GM12874 (cell line): ENCODE data around the gene STK39.

Experiments used
- TF ChIP-seq, protein P1 (sequence below): IDR thresholded peaks from 2 replicates; pipeline ENCODE4 v1.5.1; 2011; ENCODE audit warnings: low read depth, mild to moderate bottlenecking, control low read depth, low read length, moderate library complexity; ENCODE audit not compliant: insufficient read depth

Gene STK39

DNA sequence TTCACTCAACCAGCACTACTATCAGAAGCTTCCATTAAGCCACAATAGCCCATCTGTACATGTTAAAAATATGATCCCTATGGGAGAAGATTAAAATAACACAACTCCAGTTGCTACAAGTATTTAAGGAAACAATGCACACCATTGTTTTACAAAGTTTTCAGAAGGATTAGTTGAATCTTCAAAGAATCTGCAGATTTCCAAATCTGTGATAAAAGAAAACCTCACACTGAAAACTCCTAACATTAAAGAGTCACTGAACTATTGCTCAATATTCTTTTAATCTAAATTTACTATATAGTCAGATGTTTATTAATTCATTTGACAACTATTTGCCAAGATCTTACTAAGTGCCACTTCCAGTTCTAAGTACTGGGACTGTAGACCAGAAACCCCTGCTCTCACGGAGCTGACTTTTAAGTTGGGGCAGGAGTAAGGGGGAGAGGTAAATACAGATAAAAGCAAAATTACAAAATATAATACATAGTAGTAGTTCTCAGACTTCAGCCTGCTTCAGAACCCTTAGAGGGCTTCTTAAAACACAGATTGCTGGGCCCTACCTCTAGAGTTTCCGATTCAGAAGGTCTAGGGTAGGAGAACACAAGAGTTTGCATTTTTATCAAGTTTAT lies 94.4 kb downstream of the STK39 start:
- TF ChIP-seq, protein P1, sequence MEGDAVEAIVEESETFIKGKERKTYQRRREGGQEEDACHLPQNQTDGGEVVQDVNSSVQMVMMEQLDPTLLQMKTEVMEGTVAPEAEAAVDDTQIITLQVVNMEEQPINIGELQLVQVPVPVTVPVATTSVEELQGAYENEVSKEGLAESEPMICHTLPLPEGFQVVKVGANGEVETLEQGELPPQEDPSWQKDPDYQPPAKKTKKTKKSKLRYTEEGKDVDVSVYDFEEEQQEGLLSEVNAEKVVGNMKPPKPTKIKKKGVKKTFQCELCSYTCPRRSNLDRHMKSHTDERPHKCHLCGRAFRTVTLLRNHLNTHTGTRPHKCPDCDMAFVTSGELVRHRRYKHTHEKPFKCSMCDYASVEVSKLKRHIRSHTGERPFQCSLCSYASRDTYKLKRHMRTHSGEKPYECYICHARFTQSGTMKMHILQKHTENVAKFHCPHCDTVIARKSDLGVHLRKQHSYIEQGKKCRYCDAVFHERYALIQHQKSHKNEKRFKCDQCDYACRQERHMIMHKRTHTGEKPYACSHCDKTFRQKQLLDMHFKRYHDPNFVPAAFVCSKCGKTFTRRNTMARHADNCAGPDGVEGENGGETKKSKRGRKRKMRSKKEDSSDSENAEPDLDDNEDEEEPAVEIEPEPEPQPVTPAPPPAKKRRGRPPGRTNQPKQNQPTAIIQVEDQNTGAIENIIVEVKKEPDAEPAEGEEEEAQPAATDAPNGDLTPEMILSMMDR: no peak

DNA sequence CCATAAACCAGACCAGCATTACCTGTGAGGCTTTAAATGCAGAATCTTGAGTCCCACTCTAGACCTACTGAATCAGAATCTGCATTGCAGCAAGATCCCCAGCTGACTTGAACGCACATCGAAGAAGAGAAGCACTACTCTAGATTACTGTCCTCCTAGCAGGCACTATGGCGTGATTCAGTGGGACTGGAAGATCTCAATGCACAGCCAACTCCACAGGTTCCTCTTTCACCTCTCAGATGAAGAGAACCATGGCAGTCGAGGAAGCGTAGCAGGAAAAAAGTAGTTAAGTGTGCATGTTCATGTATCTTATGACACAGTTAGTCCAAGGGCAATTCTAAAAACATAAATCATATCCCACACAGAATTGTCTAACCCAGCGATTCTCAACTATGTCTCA lies 97.4 kb downstream of the STK39 start:
- TF ChIP-seq, protein P1: no peak

DNA sequence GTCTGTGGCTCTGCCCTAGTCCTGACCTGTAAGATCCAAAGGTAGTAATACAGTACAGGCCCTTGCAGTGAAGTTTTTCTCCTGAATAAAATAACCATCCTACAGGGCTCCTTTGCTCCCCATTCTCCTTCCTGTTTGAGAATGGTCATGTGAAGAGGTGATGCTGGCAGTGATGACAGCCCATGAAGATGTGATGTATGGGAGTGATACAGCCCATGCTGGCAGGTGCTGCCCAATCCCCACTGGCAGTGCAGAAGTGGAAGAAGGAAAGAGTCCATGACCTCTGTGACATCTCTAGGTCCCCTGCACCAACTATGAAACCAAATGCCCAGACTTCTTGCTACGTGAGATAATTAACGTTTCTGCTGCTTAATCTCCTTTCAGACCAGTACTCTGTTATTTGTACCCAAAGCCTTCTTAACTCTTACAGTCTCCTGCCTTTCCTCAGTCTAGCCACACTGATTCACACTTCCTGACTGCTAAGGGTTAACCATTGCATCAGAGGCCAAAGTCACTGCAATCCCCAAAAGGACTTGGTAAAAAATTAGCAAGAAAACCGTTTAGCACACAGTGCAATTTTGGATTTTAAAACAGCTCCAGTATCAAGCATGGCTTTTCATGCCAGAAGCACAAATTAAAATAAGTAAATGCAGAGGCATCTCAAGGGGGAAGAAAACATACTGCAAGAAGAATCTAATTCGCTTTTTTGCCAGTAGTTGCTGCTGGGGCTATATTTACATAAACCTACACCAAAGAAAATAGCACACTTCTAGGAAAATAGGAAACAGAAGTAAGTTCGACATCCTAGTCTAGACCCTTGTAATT lies 98.0 kb downstream of the STK39 start:
- TF ChIP-seq, protein P1: no peak

DNA sequence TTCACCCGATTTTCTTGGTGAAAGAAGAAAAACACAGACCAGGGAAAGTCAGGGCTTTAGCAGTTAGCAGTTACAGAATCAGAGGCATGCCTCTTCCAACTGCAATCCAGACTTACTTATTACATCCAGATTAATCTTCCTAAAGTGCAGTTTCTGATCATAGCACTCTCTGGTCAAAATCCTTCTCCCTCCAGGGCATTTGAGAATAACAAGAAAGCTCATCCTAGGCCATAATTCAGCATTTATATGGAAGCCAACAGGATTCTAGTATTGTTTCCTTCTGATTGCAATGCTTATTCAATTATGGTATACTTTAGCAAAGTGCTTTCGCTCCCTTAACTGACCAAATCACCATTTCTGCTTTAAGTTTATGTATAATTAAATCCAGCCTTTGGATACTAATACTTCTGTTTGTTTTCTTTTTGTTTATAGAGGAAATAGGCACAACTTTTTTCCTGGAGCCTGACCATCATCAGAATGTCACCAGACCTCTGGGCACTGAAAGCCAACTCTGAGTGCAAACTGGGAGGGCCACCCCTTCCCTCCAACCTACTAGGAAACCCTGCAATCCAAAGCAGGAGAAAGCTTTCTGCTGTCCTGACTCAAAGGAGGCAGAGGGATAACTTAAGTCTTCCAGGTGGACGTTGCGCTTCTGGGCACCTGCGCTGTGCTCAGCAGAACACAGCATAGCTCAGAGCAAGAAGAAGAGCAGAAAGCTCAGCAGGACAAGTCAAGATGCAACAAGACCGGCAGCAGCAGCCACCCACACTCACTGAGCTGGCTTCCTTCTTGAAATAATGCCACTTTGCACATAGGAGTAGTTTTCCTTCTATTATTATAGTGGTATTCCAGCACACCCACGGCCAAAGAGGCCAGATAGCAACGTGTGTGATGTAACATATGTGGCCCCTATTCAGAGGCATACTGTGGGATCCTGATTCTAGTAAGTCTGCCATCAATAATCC lies 99.3 kb downstream of the STK39 start:
- TF ChIP-seq, protein P1: no peak

DNA sequence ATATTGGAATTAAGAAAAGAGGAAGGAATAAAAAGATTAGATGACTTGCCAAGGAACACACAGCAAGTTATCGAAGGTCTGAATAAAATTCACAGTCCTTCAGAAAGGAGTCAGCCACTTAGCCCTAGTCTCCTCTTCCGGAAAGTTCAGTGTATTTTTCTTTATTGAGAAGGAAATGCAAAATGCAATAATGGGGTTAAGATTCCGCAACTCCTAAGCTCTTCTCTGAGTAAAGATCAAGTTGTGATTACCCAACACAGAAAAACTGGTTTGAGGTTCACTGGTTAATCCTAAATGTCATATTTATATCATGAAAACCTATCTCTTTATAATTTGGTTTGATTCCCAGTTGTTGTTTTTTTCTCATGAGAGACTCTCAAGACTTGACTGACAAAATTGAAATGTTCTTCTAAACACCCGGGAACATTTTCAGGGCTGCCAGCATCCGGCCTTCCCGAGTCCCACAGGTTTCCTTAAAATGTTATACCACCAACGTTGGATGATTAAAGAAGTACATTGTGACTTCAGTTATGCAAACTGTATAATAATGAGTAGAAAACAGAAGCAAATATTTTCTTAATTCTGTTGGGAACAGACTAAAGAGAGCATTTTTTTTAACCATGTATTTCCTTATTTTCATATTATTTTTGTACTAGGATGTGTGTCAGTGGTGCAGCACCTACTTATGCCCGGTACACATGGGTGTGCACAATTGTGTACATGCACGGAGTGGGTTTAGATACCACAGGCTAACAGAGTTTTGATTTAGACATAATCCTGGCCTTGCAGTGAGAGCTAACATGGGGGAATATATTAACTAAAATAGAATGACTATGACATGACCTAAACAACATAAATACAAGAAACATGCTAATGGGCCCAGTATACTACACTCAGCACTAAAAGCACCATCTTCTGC lies 100.2 kb downstream of the STK39 start:
- TF ChIP-seq, protein P1: no peak

DNA sequence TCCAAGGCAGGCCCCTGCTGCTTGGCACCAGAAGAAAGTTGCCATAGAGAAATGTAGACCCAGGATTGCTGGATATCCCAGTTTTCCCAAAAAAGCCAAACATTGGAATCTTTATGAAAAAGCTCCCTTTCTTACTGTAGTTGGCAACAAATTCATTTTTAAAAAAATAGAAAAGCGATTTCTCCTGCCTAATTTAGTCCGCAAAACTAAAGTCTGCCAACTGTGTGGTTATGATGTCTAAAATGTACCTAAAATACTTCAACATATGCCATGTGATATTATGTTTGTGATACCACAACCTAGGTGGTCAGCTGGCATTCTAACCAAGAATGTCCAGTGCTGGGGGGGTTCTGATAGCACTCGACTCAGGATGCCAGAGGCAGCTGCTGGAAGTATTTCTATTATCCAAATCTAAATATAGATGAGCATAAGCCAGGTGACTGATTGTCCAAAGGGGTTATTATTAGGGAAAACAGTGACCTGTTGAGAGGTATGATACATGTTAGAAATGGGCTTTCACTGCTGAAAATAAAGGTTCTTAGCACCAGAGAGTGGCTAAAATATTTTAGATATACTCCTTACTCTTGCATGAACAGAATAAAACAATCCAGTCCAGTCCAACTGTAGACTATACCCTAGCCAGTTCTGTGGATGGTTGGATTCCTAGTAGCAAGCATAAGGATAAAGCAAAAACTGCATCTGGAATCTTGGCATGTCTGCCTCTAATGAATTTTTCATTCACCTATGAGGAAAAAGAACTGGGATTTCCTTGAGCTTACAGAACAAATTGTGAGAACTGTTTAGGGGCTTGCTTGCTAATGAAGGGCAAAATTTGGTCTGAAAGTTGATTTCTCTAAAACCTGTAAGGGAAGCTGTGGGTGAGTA lies 101.7 kb downstream of the STK39 start:
- TF ChIP-seq, protein P1: no peak
